ENCODE measurements around the gene DPP6.

Gene DPP6

GRCh38 chr7:154785898-154786297 lies 733.7 kb downstream of the DPP6 start:
- no peak for ATAC-seq
- Mint-ChIP-seq H3K36me3 (ENCODE audit: low read depth) (no peaks in the 10 kb centered on the region), H3K9me3 (peaks cover 20% of the 10 kb centered on the region), H3K27ac (no peak overlapping the region), H3K27me3 (peaks cover 10% of the 10 kb centered on the region), H3K4me1 (no peaks in the 10 kb centered on the region), H3K4me3 (no peak overlapping the region)
- no peak for DNase-seq

GRCh38 chr7:154789404-154789803 lies 737.2 kb downstream of the DPP6 start:
- DNase-seq (no peak), ATAC-seq (no peak)
- Mint-ChIP-seq H3K9me3 (peaks cover 18% of the 10 kb centered on the region), H3K27me3 (peaks cover 18% of the 10 kb centered on the region), H3K27ac (no peak overlapping the region), H3K4me3 (no peak overlapping the region), H3K4me1 (no peaks in the 10 kb centered on the region), H3K36me3 (ENCODE audit: low read depth) (no peaks in the 10 kb centered on the region)

GRCh38 chr7:154791611-154792010 lies 739.4 kb downstream of the DPP6 start:
- H3K4me1 Mint-ChIP-seq = no peaks in the 10 kb centered on the region
- H3K36me3 Mint-ChIP-seq (ENCODE audit: low read depth) = no peaks in the 10 kb centered on the region
- ATAC-seq = no peak
- no peak overlapping the region for H3K27ac Mint-ChIP-seq
- no peak for DNase-seq
- peaks cover 23% of the 10 kb centered on the region for H3K27me3 Mint-ChIP-seq
- H3K4me3 Mint-ChIP-seq = no peak overlapping the region
- H3K9me3 Mint-ChIP-seq = peaks cover 5% of the 10 kb centered on the region

GRCh38 chr7:154792436-154793055 lies 740.3 kb downstream of the DPP6 start:
- Mint-ChIP-seq H3K4me3 (no peak overlapping the region), H3K9me3 (peaks cover 5% of the 10 kb centered on the region), H3K27me3 (peaks cover 23% of the 10 kb centered on the region), H3K4me1 (no peaks in the 10 kb centered on the region), H3K36me3 (ENCODE audit: low read depth) (no peaks in the 10 kb centered on the region), H3K27ac (no peak overlapping the region)
- no peak for ATAC-seq
- DNase-seq = no peak

- H3K27ac Mint-ChIP-seq = no peak overlapping the region
- H3K27me3 Mint-ChIP-seq = peaks cover 16% of the 10 kb centered on the region
- peak; percentile 63 for ATAC-seq
- H3K4me3 Mint-ChIP-seq = no peak overlapping the region
- peak; percentile 15 for DNase-seq
- no peaks in the 10 kb centered on the region for H3K4me1 Mint-ChIP-seq
- no peaks in the 10 kb centered on the region for H3K9me3 Mint-ChIP-seq
- no peaks in the 10 kb centered on the region for H3K36me3 Mint-ChIP-seq (ENCODE audit: low read depth)
Observed at GRCh38 chr7:154794147-154794780, 742.1 kb downstream of the DPP6 start.

GRCh38 chr7:154795014-154795413 lies 742.8 kb downstream of the DPP6 start:
- Mint-ChIP-seq H3K27me3 (peaks cover 13% of the 10 kb centered on the region), H3K9me3 (no peaks in the 10 kb centered on the region), H3K27ac (no peak overlapping the region), H3K36me3 (ENCODE audit: low read depth) (no peaks in the 10 kb centered on the region), H3K4me1 (no peaks in the 10 kb centered on the region), H3K4me3 (no peak overlapping the region)
- no peak for ATAC-seq
- no peak for DNase-seq

- Mint-ChIP-seq H3K27ac (no peak overlapping the region), H3K27me3 (peaks cover 13% of the 10 kb centered on the region), H3K4me3 (no peak overlapping the region), H3K9me3 (no peaks in the 10 kb centered on the region), H3K4me1 (no peaks in the 10 kb centered on the region), H3K36me3 (ENCODE audit: low read depth) (no peaks in the 10 kb centered on the region)
- no peak for ATAC-seq
- DNase-seq = no peak
Observed at GRCh38 chr7:154795437-154795836, 743.2 kb downstream of the DPP6 start.

- H3K27ac Mint-ChIP-seq = no peak overlapping the region
- DNase-seq (no peak), ATAC-seq (no peak)
- no peaks in the 10 kb centered on the region for H3K9me3 Mint-ChIP-seq
- H3K27me3 Mint-ChIP-seq = no peaks in the 10 kb centered on the region
- H3K4me3 Mint-ChIP-seq = no peak overlapping the region
- H3K36me3 Mint-ChIP-seq (ENCODE audit: low read depth) = no peaks in the 10 kb centered on the region
- H3K4me1 Mint-ChIP-seq = no peaks in the 10 kb centered on the region
Observed at GRCh38 chr7:154804449-154804848, 752.3 kb downstream of the DPP6 start.

GRCh38 chr7:154812027-154812426 lies 759.8 kb downstream of the DPP6 start:
- no peak overlapping the region for H3K27ac Mint-ChIP-seq
- H3K9me3 Mint-ChIP-seq = peaks cover 27% of the 10 kb centered on the region
- no peak overlapping the region for H3K4me3 Mint-ChIP-seq
- DNase-seq (no peak), ATAC-seq (no peak)
- H3K4me1 Mint-ChIP-seq = no peaks in the 10 kb centered on the region
- H3K27me3 Mint-ChIP-seq = no peaks in the 10 kb centered on the region
- H3K36me3 Mint-ChIP-seq (ENCODE audit: low read depth) = no peaks in the 10 kb centered on the region

- Mint-ChIP-seq H3K9me3 (peaks cover 13% of the 10 kb centered on the region), H3K27me3 (no peaks in the 10 kb centered on the region), H3K4me3 (no peak overlapping the region), H3K27ac (no peak overlapping the region), H3K36me3 (ENCODE audit: low read depth) (no peaks in the 10 kb centered on the region), H3K4me1 (no peaks in the 10 kb centered on the region)
- no peak for DNase-seq
- no peak for ATAC-seq
Observed at GRCh38 chr7:154817224-154817896, 765.2 kb downstream of the DPP6 start.

GRCh38 chr7:154827007-154827406 lies 774.8 kb downstream of the DPP6 start:
- no peaks in the 10 kb centered on the region for H3K4me1 Mint-ChIP-seq
- H3K27ac Mint-ChIP-seq = no peak overlapping the region
- H3K4me3 Mint-ChIP-seq = no peak overlapping the region
- DNase-seq (no peak), ATAC-seq (no peak)
- H3K9me3 Mint-ChIP-seq = no peaks in the 10 kb centered on the region
- H3K36me3 Mint-ChIP-seq (ENCODE audit: low read depth) = no peaks in the 10 kb centered on the region
- H3K27me3 Mint-ChIP-seq = peaks cover 7% of the 10 kb centered on the region

- ATAC-seq = no peak
- no peaks in the 10 kb centered on the region for H3K9me3 Mint-ChIP-seq
- no peak overlapping the region for H3K27ac Mint-ChIP-seq
- DNase-seq = no peak
- no peak overlapping the region for H3K4me3 Mint-ChIP-seq
- H3K27me3 Mint-ChIP-seq = peaks cover 1% of the 10 kb centered on the region
- no peaks in the 10 kb centered on the region for H3K4me1 Mint-ChIP-seq
- H3K36me3 Mint-ChIP-seq (ENCODE audit: low read depth) = no peaks in the 10 kb centered on the region
Observed at GRCh38 chr7:154832557-154833138, 780.5 kb downstream of the DPP6 start.

- no peak for ATAC-seq
- no peaks in the 10 kb centered on the region for H3K4me1 Mint-ChIP-seq
- H3K4me3 Mint-ChIP-seq = no peak overlapping the region
- no peaks in the 10 kb centered on the region for H3K9me3 Mint-ChIP-seq
- H3K27me3 Mint-ChIP-seq = peaks cover 12% of the 10 kb centered on the region
- no peak for DNase-seq
- H3K27ac Mint-ChIP-seq = no peak overlapping the region
- H3K36me3 Mint-ChIP-seq (ENCODE audit: low read depth) = no peaks in the 10 kb centered on the region
Observed at GRCh38 chr7:154836021-154836448, 783.8 kb downstream of the DPP6 start.

- no peaks in the 10 kb centered on the region for H3K9me3 Mint-ChIP-seq
- no peaks in the 10 kb centered on the region for H3K4me1 Mint-ChIP-seq
- no peak for ATAC-seq
- H3K4me3 Mint-ChIP-seq = no peak overlapping the region
- no peak for DNase-seq
- H3K27me3 Mint-ChIP-seq = peaks cover 12% of the 10 kb centered on the region
- no peaks in the 10 kb centered on the region for H3K36me3 Mint-ChIP-seq (ENCODE audit: low read depth)
- no peak overlapping the region for H3K27ac Mint-ChIP-seq
Observed at GRCh38 chr7:154837087-154837486, 784.9 kb downstream of the DPP6 start.

GRCh38 chr7:154837622-154838021 lies 785.4 kb downstream of the DPP6 start:
- H3K27ac Mint-ChIP-seq = no peak overlapping the region
- H3K4me3 Mint-ChIP-seq = no peak overlapping the region
- no peaks in the 10 kb centered on the region for H3K9me3 Mint-ChIP-seq
- DNase-seq (no peak), ATAC-seq (no peak)
- H3K36me3 Mint-ChIP-seq (ENCODE audit: low read depth) = no peaks in the 10 kb centered on the region
- H3K4me1 Mint-ChIP-seq = no peaks in the 10 kb centered on the region
- H3K27me3 Mint-ChIP-seq = peaks cover 12% of the 10 kb centered on the region

Measured in activated naive CD8-positive, alpha-beta T cell treated with anti-CD3 and anti-CD28 coated beads, Interleukin-2, amount 50 U/mL, for 24 hours (primary cell).